ENCODE measurements around the gene RPS6KL1.

The RPS6KL1 gene

DNA sequence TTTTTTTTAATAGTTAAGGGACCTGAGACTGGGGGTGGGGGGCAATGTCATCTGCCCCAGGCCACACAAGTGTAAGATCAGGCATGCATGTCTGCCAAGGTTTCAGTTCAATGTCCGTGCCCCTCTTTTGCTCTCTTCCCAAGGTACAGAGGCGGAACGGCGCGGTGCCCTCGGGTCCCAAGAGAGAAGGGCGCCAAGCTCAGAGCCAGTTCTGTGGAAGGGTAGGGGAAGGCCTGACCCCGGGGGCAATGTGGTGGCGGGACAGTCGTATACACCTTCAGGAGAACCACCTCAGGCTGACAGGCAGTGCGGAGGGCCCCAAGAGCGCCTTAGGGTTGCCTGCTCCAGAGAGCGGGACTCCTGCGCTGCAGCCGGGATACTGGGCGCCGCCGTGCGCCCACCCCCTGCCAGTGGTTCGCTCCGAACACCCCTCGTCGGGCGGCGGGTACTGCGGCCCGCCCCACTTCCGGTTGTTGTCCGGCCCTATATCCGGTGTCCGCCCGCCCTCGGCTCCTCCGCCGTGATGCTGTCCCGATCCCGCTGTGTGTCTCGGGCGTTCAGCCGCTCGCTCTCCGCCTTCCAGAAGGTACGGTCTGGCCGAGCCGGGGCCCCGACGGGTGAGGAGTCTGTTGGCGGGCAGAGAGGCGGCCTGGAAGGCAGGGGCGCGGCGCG lies 41.5 kb downstream of the RPS6KL1 start, which contains the start of gene DLST:
Gene DLST, plus strand, starts transcription at position 486 of the 672 bp plus-strand sequence. Its CDS starts 38 bp downstream, at position 524.
- DNase-seq: peak; percentile 83

DNA sequence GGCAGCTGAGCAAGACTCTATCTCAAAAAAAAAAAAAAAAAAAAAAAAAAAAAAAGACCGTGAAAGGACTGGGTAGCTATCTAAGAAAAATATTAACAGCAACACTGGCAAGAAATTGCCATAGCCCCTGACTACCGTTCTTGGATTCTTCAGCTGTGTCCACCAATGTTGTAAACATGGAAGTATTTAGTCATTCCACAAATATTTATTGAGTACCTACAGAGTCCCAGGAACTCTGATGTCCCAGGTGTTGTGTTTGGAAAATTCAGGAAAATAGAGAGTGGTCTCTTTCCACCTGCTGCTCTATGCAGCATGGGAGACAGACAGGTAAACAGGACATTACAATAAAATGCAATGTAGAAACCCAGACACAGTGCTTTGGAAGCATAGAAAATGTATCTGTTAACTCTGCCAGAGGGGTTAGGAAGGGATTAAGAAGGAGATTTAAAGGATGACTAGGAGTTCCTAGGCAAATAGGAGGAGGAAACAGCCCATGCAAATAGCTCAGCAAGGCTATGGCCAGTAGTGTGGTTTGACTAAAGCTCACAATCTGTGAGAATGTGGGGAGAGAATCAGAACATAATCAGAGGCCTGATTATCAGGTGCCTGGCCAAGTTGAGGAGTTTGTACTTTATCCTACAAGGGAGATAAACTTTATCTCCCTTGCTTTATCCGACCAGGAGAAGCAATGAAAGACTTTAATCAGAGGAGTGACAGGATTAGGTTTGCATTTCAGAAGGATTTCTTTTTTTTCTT lies 43.5 kb downstream of the RPS6KL1 start:
- no peak for DNase-seq

GRCh38 chr14:74875941-74876913 lies 46.8 kb downstream of the RPS6KL1 start, which contains the start of gene PROX2:
Gene PROX2 (minus strand): TSS chr14:74876145. CDS start chr14:74863834, 12,311 bp downstream.
- no peak for DNase-seq

GRCh38 chr14:74875204-74875603 lies 47.9 kb downstream of the RPS6KL1 start:
- DNase-seq: no peak

DNA sequence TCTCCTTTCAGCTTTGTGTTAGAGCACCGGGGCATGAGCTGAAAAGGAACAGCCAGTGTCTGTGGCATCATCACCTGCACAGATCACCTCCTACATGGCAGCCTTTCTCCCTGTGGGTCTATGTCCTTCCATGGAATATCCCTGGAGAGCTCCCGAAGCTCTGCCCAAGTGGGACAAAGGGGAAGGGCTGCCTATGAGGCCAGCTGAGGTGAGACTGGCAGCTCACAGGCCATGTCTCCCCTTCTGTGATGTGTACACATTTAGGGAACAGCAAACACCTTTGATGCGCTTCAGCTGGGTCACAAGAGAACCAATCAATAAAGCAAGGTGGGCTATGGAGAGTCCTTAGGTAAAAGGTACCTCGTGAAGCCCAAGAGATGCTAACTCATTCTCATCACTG lies 51.2 kb downstream of the RPS6KL1 start:
- DNase-seq: no peak

- DNase-seq: no peak
These were observed 54.3 kb downstream of the RPS6KL1 start for GRCh38 chr14:74868739-74869138.

- peak; percentile 23 for DNase-seq
These were observed 55.4 kb downstream of the RPS6KL1 start for GRCh38 chr14:74867673-74868072.

DNA sequence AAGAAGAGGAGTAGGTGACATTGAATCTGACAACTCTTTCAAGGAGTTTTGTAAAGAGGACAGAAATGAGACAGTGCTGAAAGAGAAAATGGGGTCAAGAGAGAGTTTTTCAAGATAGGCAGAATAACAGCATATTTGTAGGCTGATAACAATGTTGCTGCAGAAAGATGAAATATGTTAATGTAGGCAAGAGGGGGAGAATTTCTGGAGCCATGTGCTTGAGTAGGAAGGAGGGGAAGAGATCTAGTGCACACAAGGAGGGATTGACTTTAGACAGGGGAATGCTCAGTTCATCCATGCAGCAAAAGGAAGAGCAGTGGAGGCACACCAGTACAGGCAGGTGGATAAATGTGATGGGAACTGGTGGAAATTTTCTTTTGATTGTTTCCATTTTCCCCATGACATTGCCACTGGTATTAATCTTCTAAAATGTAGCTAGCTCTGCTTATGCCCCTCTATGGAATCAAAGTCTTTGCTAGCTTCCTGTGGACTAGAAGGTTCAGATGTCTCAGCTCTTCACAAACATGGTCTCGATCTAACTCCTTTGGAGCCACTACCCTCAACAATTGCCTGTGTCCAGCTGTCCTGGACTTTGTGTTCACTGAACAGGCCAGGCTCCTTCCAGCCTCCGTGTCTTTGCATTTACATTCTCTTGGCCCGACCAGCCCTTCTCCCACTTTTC lies 56.2 kb downstream of the RPS6KL1 start:
- no peak for DNase-seq

GRCh38 chr14:74865156-74865555 lies 57.9 kb downstream of the RPS6KL1 start:
- DNase-seq: no peak

GRCh38 chr14:74864198-74864597 lies 58.9 kb downstream of the RPS6KL1 start:
- DNase-seq: no peak

- DNase-seq: peak; percentile 18
These were observed 59.8 kb downstream of the RPS6KL1 start for GRCh38 chr14:74863274-74863673.

DNA sequence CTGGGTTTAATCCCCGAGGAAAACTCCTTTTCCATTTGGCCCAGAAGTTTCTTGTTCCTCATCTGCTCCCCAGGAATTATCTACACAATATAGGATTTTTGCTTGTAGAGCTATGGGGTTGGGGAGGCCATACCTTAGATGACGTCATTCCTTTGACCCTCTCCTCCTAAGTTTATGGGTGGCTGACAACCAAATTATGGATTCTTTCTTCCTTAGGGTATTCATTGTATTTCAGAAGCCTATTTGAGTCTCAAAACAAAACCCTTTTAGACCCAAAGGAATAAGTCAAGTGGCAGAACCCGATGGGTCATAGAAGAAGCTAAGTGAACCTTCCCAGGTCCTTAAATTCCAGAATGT lies 61.3 kb downstream of the RPS6KL1 start:
- DNase-seq: no peak

GRCh38 chr14:74860899-74861733 lies 61.9 kb downstream of the RPS6KL1 start:
- peak; percentile 83 for DNase-seq

DNA sequence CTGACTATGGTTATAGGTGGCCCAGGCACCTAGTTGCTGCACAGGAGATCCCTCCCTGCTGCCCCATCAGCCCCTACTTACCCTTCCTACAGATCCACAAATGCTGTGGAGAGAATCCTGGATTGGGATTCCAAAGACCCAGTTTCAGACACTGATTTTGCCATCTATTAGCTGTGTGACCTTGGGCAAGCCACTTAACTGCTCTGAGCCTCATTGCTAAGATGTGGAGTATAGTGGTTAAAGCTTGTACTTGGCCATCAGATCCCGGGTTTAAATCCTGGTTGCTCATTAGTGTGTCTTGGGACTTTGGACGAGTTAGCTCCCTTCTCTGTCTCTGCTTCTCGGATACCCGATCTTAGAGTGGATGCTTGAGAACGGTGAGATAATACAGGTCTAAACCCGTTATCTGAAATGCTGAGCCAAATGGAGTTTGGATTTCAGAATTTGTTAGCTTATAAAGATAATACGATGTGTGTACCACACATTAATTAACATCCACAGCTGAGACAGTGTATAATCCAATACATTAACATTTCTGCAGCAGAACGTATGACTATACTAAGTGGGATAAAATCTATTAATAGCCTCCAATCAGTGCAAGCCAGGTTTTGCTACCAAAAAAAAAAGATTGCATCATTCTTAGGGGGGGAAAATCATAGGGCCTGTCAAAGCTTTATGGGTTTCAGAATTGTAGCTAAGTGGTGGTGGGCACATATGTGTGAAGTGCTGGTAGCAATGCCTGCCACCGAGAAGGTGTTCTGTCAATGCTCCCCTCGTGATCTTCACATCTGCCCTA lies 63.1 kb downstream of the RPS6KL1 start:
- no peak for DNase-seq

DNA sequence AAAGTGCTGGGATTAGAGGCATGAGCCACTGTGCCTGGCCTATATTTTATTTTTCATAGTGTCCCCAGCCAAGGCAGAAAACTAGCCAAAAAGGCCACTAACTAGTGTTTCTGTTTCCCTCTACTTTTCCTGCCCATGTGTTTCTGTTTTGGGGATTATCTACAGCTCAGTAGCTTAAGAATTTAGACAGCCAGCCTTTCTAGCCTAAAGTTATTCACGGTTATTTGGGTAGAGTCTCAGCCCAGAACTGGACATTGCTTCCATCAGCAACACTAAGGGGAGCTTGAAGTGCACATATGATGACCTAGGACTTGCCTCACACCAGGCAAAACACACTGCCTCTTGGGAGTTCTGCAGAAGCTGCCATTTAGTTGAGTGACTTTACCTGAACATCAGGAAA lies 65.0 kb downstream of the RPS6KL1 start:
- no peak for DNase-seq

DNA sequence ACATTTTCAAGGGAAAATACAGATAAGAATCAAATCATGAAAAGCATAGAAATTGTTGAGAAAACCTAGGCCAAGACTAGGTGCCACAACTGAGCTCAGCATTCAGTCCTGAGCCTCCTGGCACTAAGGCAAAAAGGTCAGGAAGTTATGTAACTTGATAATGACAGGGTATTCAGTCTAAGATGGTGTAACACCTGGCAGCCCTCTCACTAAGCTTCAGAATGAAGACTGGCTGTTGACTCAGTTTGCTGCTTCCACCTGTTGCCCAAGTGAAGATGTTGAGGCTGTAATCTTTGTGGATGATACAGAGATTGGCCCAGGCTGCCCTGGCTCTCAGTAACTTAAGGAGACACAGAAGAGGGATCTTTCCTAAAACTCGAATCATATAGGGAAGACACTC lies 66.7 kb downstream of the RPS6KL1 start:
- DNase-seq: no peak

DNA sequence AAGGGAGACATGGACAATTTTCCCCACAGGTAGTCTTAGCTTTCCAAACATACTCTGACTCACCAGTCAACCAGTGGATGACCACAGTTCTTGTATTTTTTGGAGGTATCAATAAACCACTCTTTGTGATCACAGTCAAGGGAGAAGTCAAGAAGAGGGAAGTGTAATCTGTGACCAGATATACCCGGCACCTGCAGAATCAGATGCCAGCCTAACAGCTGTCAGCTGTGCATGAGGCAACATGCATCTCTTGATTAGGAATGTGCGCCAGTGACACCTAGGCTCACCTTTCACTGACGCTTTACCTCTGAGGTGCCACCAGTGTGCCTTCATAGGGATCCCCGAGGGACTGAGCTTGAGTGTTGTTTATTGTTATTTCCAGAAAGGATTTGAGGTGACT lies 67.1 kb downstream of the RPS6KL1 start:
- DNase-seq: no peak

GRCh38 chr14:74855021-74855420 lies 68.0 kb downstream of the RPS6KL1 start:
- DNase-seq: no peak

Measured in CD4-positive, alpha-beta T cell treated with Interleukin-15 for 1 hour (primary cell).